GM18909 (cell line): ENCODE results near the gene HS6ST1.
"Not testable (repeated sequence)": the region's sequence is repeated elsewhere in the genome, so short reads cannot be mapped to it uniquely, and the experiment has no call there.

ENCODE experiments used
- ATAC-seq: cut with Tn5 transposase; IDR thresholded peaks from one replicate; pipeline ENCODE4 v1.9.1; 2021; ENCODE audit warnings: mild to moderate bottlenecking; ENCODE audit not compliant: unreplicated experiment, poor library complexity

Gene HS6ST1

GRCh38 chr2:128270672-128271596 is 47.7 kb downstream of the HS6ST1 start:
- no peak for ATAC-seq

GRCh38 chr2:128269990-128270671 is 48.5 kb downstream of the HS6ST1 start:
- no peak for ATAC-seq

- no peak for ATAC-seq
Observed at GRCh38 chr2:128269063-128269989, 49.3 kb downstream of the HS6ST1 start.

- ATAC-seq, result not testable (repeated sequence)
Observed at GRCh38 chr2:128268611-128269010, 50.1 kb downstream of the HS6ST1 start.

GRCh38 chr2:128268145-128268544 is 50.5 kb downstream of the HS6ST1 start:
- ATAC-seq, result not testable (repeated sequence)

GRCh38 chr2:128267649-128268048 is 51.0 kb downstream of the HS6ST1 start:
- not testable (repeated sequence) for ATAC-seq

- ATAC-seq, result not testable (repeated sequence)
Observed at GRCh38 chr2:128267197-128267596, 51.5 kb downstream of the HS6ST1 start.

GRCh38 chr2:128266463-128266862 is 52.2 kb downstream of the HS6ST1 start:
- not testable (repeated sequence) for ATAC-seq

GRCh38 chr2:128265608-128265993 is 53.1 kb downstream of the HS6ST1 start:
- ATAC-seq, result not testable (repeated sequence)

- ATAC-seq, result no peak
Observed at GRCh38 chr2:128264881-128265607, 53.6 kb downstream of the HS6ST1 start.

- no peak for ATAC-seq
Observed at GRCh38 chr2:128263902-128264331, 54.8 kb downstream of the HS6ST1 start.

GRCh38 chr2:128262315-128263253 is 56.1 kb downstream of the HS6ST1 start:
- no peak for ATAC-seq

- ATAC-seq, result no peak
Observed at GRCh38 chr2:128261245-128262128, 57.2 kb downstream of the HS6ST1 start.

- ATAC-seq, result no peak
Observed at GRCh38 chr2:128260239-128261138, 58.2 kb downstream of the HS6ST1 start.

- no peak for ATAC-seq
Observed at GRCh38 chr2:128259585-128259984, 59.1 kb downstream of the HS6ST1 start.

- ATAC-seq, result no peak
Observed at GRCh38 chr2:128258218-128258617, 60.5 kb downstream of the HS6ST1 start.

GRCh38 chr2:128252501-128252900 is 66.2 kb downstream of the HS6ST1 start:
- no peak for ATAC-seq
